NB4 (cell line): ENCODE results near the gene IGFBP3.
A peak's percentile ranks its signal among the peaks of the same experiment; 100 is the strongest.

Experiments used
- DNase-seq: peaks from one replicate; pipeline ENCODE4 v3.0.0; 2010; ENCODE audit warnings: low read depth
- H3K4me3 ChIP-seq: one replicate; pipeline ENCODE4 v1.5.1; 2011; ENCODE audit warnings: mild to moderate bottlenecking, low read depth, low read length, moderate library complexity
- CTCF ChIP-seq: IDR thresholded peaks from one replicate; pipeline ENCODE4 v1.5.1; 2012; ENCODE audit warnings: low read depth, low read length
- MYC ChIP-seq: IDR thresholded peaks from 2 replicates; pipeline ENCODE4 v1.6.1; 2011; ENCODE audit warnings: low read depth, low read length
- POLR2A ChIP-seq: IDR thresholded peaks from 2 replicates; pipeline ENCODE4 v1.6.1; 2011; ENCODE audit warnings: mild to moderate bottlenecking; ENCODE audit not compliant: insufficient read length; ENCODE audit errors: extremely low read depth
- TF ChIP-seq, protein P1 (sequence below): IDR thresholded peaks from 2 replicates; pipeline ENCODE4 v1.6.1; 2011; ENCODE audit warnings: low read depth, low read length

Gene IGFBP3

GRCh38 chr7:45930967-45931366, 9.9 kb upstream of the IGFBP3 start:
- TF ChIP-seq MYC: no peak
- no peak for DNase-seq
- H3K4me3 ChIP-seq: no peak overlapping the region

DNA sequence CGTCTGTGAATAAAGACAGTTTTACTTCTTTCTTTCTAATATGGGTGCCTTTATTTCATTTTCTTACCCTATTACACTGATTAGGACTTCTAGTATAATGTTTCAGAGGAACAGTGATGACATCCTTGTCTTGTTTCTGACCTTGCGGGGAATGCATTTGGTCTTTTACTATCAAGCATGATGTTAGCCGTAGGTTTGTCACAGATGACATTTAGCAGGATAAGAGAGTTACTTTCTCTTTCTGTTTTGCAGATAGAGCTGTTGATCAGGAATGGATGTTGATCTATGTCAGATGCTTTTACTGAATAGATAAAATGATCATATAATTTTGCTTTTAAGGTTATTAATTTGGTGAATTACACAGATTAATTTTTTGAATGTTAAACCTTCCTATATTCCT, 6.6 kb upstream of the IGFBP3 start:
- no peak for DNase-seq
- TF ChIP-seq POLR2A (no peak), MYC (no peak), CTCF (no peak)
- no peak overlapping the region for H3K4me3 ChIP-seq

- H3K4me3 ChIP-seq: no peak overlapping the region
- no peak for TF ChIP-seq POLR2A
- no peak for TF ChIP-seq MYC
- no peak for TF ChIP-seq CTCF
- TF ChIP-seq, protein P1, sequence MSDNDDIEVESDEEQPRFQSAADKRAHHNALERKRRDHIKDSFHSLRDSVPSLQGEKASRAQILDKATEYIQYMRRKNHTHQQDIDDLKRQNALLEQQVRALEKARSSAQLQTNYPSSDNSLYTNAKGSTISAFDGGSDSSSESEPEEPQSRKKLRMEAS: no peak
- DNase-seq: no peak
Measured at GRCh38 chr7:45924283-45924682, 3.2 kb upstream of the IGFBP3 start.

DNA sequence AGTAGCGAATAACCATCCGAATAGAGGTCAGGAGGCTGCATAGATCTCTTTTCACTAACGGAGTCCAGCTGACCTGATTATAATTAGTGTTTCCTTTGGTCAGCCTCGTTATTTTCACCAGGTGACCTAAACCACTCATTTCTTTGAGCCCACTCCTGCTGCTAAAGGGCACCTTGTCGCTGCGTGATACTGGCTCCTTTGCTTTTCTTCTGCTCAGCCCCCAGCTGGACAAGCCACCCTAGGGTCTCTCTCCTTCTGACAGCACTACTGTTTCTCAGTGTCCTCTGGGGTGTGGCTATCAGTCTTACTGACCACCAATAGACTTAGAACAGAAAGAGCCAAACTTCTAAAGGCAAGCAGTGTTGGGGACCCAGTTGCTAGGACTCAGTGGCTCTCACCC, 2.7 kb upstream of the IGFBP3 start:
- TF ChIP-seq POLR2A: no peak
- TF ChIP-seq, protein P1: no peak
- TF ChIP-seq MYC: no peak
- TF ChIP-seq CTCF: no peak
- DNase-seq: no peak
- H3K4me3 ChIP-seq: no peak overlapping the region

DNA sequence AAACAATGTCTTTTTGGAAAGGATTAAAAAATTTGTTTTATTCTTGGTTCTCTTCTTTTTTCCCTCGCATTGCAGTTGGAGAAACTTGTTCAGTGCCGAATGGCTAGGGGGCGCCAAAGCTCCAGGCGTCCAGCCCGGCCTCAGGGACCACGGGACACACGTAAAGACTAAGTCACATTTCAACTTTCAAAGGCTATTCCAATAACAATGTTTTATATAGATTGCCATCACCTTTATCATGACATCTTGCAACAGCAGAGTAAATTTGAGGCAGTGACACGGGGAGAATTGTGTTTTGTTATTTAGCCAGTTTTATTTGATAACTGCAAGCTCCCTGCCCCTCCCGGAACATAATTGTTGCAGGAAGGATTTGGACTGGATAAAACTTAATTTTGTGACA, 2.2 kb upstream of the IGFBP3 start:
- peak; percentile 97 for TF ChIP-seq CTCF
- no peak for TF ChIP-seq POLR2A
- TF ChIP-seq MYC: no peak
- H3K4me3 ChIP-seq: no peak overlapping the region
- peak; percentile 76 for DNase-seq

GRCh38 chr7:45922810-45923209, 1.7 kb upstream of the IGFBP3 start:
- no peak overlapping the region for H3K4me3 ChIP-seq
- DNase-seq: no peak
- TF ChIP-seq MYC (no peak), CTCF (no peak), POLR2A (no peak)
- TF ChIP-seq, protein P1: no peak
